ENCODE results near the gene L1CAM. TPM values are rescaled to one million over a fixed set of nuclear protein-coding genes. Genes with fewer than 3 reads are reported as not detected.

L1CAM gene
- total and polyA plus RNA-seq, 11 donors: 0.99 to 11.0 (median 2.4) TPM

DNA sequence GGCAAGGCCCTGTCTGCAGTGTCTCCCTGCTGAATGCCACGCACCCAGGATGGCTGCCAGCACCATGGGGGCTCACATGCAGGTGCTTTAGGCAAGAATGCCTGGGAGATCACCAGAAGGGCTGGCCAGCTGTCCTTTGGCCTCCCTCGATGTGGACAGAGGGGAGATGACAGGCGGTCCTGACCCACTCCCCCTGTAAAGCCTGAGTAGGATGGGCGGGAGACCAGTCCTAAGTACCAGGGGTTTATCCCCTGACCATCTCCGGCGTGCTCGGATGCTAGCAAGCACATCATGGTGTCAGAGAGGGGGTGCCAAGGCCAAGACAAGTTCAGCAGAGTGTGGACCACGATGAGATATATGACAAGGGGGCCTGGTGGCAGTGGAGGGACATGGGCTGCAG, 60.9 kb downstream of the L1CAM start:
- no peak overlapping the region for H3K27ac ChIP-seq
- peaks cover 0 to 71% (median 0%) of the 10 kb centered on the region in 9 donors for H3K27me3 ChIP-seq
- WGBS, 4 donors: 72 to 80% (median 75%) methylated on average over 5 to 8 of the region's 8 CpGs
- H3K36me3 ChIP-seq: no peaks in the 10 kb centered on the region
- intact Hi-C loops (cut with DNase I): loop anchor here in 1 of 10 donors (5.0 kb wide), 2 partner anchors 62 to 77 kb away; partner anchors contain the start of genes AVPR2 and L1CAM
- H3K4me1 ChIP-seq: peaks cover 0 to 19% (median 0%) of the 10 kb centered on the region in 12 donors
- TF ChIP-seq, protein P1, sequence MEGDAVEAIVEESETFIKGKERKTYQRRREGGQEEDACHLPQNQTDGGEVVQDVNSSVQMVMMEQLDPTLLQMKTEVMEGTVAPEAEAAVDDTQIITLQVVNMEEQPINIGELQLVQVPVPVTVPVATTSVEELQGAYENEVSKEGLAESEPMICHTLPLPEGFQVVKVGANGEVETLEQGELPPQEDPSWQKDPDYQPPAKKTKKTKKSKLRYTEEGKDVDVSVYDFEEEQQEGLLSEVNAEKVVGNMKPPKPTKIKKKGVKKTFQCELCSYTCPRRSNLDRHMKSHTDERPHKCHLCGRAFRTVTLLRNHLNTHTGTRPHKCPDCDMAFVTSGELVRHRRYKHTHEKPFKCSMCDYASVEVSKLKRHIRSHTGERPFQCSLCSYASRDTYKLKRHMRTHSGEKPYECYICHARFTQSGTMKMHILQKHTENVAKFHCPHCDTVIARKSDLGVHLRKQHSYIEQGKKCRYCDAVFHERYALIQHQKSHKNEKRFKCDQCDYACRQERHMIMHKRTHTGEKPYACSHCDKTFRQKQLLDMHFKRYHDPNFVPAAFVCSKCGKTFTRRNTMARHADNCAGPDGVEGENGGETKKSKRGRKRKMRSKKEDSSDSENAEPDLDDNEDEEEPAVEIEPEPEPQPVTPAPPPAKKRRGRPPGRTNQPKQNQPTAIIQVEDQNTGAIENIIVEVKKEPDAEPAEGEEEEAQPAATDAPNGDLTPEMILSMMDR (IDR thresholded peaks at IDR 0.05): no peak
- TF ChIP-seq POLR2A (IDR thresholded peaks at IDR 0.05): no peak
- DNase-seq (no peak), ATAC-seq (no peak)
- H3K9me3 ChIP-seq: no peaks in the 10 kb centered on the region
- H3K4me3 ChIP-seq: no peak overlapping the region

DNA sequence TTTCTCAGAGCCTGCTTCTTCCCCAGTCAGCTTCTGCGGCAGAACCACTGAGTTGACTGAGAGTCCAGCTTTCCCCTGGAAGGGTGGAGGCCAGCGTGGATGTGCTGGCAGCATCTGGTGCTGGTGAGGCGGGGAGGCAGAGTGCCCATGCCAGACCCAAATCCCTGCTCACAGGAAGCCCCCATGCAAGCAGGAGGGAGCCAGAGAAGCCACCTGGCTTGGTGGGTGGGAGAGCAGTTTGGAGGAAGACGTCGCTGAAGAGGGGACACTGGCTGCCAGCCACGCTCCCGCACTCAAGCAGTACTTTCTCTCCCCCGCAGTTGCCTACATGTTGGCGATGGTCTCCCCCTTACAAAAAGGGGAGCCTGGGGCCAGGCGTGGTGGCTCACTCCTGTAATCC, 61.6 kb downstream of the L1CAM start:
- Histone ChIP-seq H3K9me3 (no peaks in the 10 kb centered on the region), H3K36me3 (no peaks in the 10 kb centered on the region), H3K4me3 (no peak overlapping the region), H3K27ac (no peak overlapping the region), H3K4me1 (peaks cover 0 to 16% (median 0%) of the 10 kb centered on the region in 12 donors), H3K27me3 (peaks cover 0 to 71% (median 0%) of the 10 kb centered on the region in 9 donors)
- intact Hi-C loops (cut with DNase I): no loop called here
- ATAC-seq (no peak), DNase-seq (no peak)
- 80 to 92% (median 84%) methylated on average over 8 to 10 of the region's 10 CpGs for WGBS, 4 donors
- no peak for TF ChIP-seq POLR2A (IDR thresholded peaks at IDR 0.05)
- TF ChIP-seq, protein P1 (IDR thresholded peaks at IDR 0.05): no peak

- ATAC-seq (no peak), DNase-seq (no peak)
- TF ChIP-seq POLR2A (IDR thresholded peaks at IDR 0.05): no peak
- TF ChIP-seq, protein P1 (IDR thresholded peaks at IDR 0.05): no peak
- intact Hi-C loops (cut with DNase I): no loop called here
- H3K9me3 ChIP-seq: no peaks in the 10 kb centered on the region
- peaks cover 0 to 62% (median 0%) of the 10 kb centered on the region in 9 donors for H3K27me3 ChIP-seq
- H3K4me3 ChIP-seq: no peak overlapping the region
- no peaks in the 10 kb centered on the region for H3K36me3 ChIP-seq
- H3K27ac ChIP-seq: no peak overlapping the region
- 91 to 95% (median 94%) methylated on average over 7 to 9 of the region's 9 CpGs for WGBS, 4 donors
- H3K4me1 ChIP-seq: peaks cover 0 to 7% (median 0%) of the 10 kb centered on the region in 12 donors
These were observed 64.9 kb downstream of the L1CAM start for GRCh38 chrX:153821066-153821465.

DNA sequence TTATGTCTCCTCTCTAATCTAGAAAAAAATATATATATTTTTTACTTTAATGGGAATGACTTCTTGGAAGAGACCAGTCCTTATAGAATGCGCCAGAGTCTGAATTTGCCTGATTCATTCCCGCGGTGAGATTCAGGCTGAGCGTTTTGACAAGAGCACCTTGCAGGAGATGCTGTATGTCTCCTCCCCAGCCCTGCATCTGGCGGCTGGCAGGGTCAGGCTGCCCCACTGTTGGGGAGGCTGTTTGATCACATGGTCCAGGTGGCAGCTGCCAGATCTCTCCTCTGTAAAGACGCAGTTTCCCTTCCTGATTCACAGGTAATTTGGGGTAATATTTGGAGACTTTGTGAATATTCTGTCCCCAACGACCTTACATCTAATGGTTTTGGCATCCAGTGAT, 65.4 kb downstream of the L1CAM start:
- no peaks in the 10 kb centered on the region for H3K9me3 ChIP-seq
- H3K27ac ChIP-seq: no peak overlapping the region
- H3K4me3 ChIP-seq: no peak overlapping the region
- H3K27me3 ChIP-seq: peaks cover 0 to 57% (median 0%) of the 10 kb centered on the region in 9 donors
- 82 to 87% (median 85%) methylated on average over 7 of the region's 7 CpGs for WGBS, 4 donors
- DNase-seq (no peak), ATAC-seq (no peak)
- peaks cover 0 to 7% (median 0%) of the 10 kb centered on the region in 12 donors for H3K4me1 ChIP-seq
- intact Hi-C loops (cut with DNase I): no loop called here
- H3K36me3 ChIP-seq: no peaks in the 10 kb centered on the region
- TF ChIP-seq, protein P1 (IDR thresholded peaks at IDR 0.05): no peak
- TF ChIP-seq POLR2A (IDR thresholded peaks at IDR 0.05): no peak
